Astrocyte of the hippocampus (primary cell): ENCODE measurements around the gene CATSPERB.
"Not testable (repeated sequence)": the region's sequence is repeated elsewhere in the genome, so short reads cannot be mapped to it uniquely, and the experiment has no call there.

ENCODE experiments used
- DNase-seq: peaks from one replicate; pipeline ENCODE4 v3.0.0; 2011; ENCODE audit warnings: low read depth, low spot score

Gene CATSPERB

GRCh38 chr14:91577632-91578233 lies 154.2 kb downstream of the CATSPERB start:
- DNase-seq, result no peak

GRCh38 chr14:91575469-91576208 lies 156.2 kb downstream of the CATSPERB start:
- DNase-seq, result no peak

GRCh38 chr14:91573894-91574837 lies 157.7 kb downstream of the CATSPERB start:
- peak; percentile 67 for DNase-seq

DNA sequence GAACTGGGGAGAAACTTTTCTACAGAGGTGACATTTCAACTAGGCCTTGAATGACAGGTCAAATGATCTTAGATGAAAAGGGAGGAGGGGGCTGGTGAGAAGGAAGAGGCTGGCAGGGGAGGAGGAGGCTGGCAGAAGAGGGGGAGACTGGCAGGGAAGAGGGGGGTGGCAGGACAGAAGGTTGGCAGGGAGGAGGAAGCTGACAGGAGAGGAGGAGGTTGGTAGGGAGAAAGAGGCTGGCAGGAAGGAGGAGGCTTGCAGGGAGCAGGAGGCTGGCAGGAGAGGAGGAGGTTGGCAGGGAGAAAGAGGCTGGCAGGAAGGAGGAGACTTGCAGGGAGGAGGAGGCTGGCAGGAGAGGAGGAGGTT lies 158.4 kb downstream of the CATSPERB start:
- DNase-seq, result no peak

DNA sequence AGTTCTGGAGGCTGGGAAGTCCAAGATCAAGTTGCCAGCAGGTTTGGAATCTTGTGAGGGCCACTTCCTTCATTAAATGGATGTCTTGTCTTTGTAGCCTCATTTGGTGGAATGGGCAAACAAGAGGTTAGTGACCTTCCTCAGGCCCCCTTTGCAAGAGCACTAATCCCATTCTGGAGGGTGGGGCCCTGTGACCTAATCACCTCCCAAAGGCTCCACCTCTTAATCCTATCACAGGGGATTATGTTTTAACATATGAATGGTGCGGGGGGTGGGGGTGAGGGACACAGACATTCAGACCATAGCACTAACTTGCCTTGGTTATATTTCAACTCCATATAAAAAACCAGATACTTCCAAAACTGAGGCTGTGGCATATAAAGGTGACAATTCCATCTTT lies 161.9 kb downstream of the CATSPERB start:
- DNase-seq, result no peak

DNA sequence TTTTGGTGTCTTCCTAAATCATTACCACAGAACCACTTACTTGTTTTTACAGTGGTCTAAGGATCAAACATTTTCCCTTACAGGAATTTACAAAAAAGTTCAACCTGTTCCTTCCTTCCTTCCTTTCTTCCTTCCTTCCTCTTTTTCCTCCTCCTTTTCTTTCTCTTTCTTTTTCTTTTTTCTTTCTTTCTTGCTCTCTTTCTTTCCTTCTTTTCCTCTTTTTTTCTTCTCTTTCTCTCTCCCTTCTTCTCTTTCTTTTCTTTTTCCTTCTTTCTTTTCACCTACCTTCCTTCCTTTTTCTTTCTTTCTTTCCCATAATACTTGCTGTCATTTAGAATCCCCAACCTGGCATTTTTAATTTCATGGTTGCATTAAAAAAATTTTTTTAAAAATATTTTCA lies 162.6 kb downstream of the CATSPERB start:
- DNase-seq, result no peak

DNA sequence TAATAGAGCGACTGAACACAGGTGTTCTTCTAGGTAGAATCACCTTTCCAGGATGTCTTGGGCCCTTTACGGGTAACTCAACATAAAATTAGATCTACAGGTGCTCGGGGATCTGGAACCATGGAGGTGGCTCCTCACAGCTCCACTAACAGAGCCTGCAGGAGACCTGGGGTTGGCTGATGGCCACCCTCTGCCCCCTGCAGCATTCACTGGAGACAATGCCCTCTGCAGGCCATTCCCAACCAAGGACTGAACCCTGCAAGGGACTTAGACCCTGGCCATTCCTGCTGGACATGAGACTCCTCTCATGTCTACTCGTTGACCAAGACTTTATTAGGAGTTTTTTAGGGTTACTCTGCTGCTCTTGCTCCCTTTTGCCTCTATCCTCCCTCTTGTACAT lies 163.3 kb downstream of the CATSPERB start:
- DNase-seq, result no peak

- DNase-seq, result not testable (repeated sequence)
Measured at GRCh38 chr14:91567827-91568226, 164.1 kb downstream of the CATSPERB start.

DNA sequence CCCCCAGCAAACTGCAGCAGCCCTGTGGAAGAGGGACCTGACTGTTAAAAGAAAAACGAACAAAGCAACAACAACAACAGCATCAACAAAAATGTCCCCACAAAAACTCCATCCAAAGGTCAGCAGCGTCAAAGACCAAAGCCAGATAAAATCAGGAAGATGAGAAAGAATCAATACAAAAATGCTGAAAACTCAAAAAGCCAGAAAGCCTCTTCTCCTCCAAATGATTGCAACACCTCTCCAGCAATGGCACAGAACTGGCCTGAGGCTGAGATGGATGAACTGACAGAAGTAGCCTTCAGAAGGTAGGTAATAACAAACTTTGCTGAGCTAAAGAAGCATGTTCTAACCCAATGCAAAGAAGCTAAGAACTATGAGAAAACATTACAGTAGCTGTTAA lies 176.4 kb downstream of the CATSPERB start:
- no peak for DNase-seq

DNA sequence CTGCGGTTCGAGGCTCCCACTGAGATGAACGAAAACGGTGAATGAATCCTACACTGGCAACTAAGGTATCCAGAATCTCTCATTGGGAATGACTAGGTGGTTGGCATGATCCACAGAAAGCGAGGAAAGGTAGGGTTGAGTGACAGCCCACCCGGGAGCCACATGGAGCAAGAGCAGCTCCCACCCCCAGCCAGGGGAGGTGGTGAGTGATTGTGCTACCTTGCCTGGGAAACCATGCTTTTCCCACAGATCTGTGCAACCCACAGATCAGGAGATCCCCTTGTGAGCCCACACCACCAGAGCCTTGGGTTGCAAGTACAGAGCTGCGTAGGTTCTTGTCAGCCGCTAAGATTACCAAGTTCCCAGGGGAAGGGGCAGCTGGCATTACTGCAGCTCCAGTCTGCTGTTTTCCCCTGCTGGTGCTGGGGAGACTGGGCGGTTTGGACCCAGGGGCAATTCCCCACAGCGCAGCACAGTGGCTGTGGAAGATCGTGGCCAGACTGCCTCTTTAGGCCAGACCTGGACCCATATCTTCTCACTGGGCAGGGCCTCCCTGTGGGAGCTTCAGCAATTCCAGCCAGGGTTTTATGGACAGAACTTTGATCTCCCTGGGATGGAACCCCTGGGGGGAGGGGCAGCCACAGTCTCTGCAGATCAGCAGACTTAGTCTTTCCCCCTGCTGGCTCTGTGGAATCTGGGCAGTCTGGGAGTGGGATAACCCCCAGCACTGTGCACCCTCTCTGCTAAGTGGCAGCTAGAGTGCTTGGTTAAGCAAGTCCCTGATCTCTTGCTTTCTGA lies 177.2 kb downstream of the CATSPERB start:
- no peak for DNase-seq

DNA sequence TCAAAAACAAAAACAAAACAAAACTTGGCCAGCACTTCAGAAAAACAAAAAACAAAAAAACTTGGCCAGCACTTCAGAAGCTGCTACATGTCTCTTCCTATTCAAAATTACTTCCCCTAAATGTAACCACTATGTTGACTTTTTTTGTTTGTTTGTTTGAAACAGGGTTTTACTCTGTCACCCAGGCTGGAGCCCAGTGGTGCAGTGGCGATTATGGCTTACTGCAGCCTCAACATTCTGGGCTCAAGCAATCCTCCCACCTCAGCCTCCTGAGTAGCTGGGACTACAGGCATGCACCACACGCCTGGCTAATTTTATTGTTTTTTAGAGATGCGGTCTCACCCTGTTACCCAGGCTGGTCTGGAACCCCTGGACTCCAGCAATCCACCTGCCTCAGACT lies 183.8 kb downstream of the CATSPERB start:
- no peak for DNase-seq

GRCh38 chr14:91545946-91546716 lies 185.8 kb downstream of the CATSPERB start:
- no peak for DNase-seq

GRCh38 chr14:91545204-91545603 lies 186.7 kb downstream of the CATSPERB start:
- DNase-seq, result no peak

DNA sequence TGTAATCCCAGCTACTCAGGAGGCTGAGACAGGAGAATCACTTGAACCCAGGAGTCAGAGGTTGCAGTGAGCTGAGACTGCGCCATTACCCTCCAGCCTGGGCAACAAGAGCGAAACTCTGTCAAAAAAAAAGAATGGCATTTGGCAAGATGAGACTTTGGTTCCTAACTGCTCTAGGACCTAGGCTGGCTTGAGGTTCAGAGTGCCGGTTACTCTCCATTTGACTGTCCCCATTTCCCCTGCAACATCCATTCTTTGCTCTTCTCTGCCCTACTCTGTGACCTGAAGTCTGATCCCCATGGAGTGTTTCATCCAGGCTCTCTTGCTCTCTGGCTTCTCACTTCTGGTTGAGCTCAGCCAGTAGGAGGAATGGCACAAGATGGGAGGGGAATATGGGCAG lies 195.6 kb downstream of the CATSPERB start:
- DNase-seq, result no peak

DNA sequence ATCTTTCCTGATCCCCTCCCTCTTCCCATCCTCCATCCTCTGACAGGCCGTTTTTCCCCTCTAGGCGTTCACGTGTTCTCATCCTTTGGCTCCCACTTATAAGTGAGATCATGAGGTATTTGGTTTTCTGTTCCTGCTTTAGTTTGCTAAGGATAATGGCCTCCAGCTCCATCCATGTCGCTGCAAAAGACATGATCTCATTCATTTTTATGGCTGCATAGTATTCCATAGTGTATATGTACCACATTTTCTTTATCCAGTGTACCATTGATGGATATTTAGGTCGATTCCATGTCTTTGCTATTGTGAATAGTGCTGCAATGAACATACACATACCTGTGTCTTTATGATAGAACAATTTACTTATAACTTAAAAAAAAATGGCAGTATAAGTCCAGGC lies 197.8 kb downstream of the CATSPERB start:
- not testable (repeated sequence) for DNase-seq

DNA sequence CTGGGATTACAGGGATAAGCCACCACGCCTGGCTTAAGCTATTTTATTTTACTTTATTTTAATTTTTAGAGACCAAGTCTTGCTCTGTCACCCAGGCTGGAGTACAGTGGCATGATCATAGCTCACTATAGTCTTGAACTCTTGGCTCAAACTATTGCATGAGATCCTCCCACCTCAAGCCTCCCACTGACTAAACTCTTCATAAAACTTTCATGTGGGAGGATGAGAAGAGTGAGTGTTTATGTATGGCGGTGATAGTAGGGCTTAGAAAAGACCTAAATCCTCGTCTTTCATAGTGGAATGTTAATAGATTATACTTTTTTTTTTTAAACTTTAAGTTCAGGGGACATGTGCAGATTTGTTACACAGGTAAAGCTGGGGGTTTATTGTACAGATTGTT lies 198.3 kb downstream of the CATSPERB start:
- no peak for DNase-seq
